ENCODE data around the gene TFF3. TPM values are rescaled to one million over a fixed set of nuclear protein-coding genes. Genes with fewer than 3 reads are reported as not detected.

The TFF3 gene
- total and polyA plus RNA-seq, 2 experiments from 2014 or later = 1.2 to 3.3 TPM

DNA sequence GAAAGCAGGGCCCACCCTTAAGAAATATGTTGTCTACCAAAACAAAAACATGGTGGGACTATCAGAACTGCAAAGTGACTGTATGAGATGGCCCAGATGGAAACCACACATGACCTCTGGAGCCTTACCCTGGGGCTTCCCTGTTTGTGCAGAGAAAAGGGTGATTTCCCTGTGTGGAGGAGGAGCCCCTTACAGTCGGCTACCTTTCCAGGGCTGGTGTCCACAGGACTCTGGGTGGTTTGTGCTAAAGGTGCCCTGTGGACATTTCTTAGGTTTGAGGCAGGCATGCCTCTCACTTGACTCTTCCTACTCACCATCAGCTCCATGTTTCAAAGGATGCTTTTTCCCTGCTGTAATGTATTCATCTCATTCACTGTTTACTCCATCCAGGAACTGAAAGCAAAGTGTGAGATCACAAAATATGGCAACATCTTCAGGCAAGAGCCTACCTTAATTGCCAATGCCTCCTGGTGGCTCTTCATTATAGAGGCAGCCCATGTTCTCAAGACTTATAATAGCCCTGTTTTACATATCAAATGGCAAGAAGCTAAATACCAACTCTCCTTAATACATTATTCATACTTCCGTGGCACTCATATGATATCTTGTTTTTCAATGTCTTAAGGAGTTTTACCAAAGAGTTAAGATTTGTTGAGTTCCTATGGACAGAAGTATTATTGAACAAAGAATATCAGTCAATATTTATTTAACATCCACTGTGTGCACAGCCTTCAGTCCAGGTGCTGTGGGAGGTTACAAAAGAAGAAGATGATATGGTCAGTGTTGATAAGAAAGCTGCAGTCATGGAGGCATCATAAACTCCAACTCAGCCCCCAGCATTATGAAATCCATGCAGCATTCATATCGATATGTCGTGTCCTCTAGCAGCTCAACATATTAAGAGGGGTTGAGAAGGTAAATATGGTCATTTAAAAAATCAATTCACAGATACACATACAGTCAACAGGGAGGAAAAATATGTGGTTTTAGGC is 15.5 kb upstream of the TFF3 start:
- no peaks in the 10 kb centered on the region for H3K27me3 Mint-ChIP-seq (ENCODE audit: insufficient read depth, low read depth, poor library complexity)
- H3K4me3 Mint-ChIP-seq = no peak overlapping the region; the same call in 2 of the 3 replicates
- peaks cover 38% of the 10 kb centered on the region for H3K9me3 Mint-ChIP-seq
- H3K79me2 ChIP-seq (replicated peaks; ENCODE audit: insufficient read depth) = no peaks in the 10 kb centered on the region
- H3K4me1 ChIP-seq (ENCODE audit: insufficient read depth) = 0 out of 2 replicates have a peak, but pooled peaks cover 11% of the 10 kb centered on the region
- no peak for TF ChIP-seq EZH2phosphoT487 (IDR thresholded peaks at IDR 0.05; ENCODE audit: unreplicated experiment)
- no peak for TF ChIP-seq CREB1 (CRISPR knock-in tag; IDR thresholded peaks at IDR 0.05; ENCODE audit: low read depth)
- TF ChIP-seq, protein P1, sequence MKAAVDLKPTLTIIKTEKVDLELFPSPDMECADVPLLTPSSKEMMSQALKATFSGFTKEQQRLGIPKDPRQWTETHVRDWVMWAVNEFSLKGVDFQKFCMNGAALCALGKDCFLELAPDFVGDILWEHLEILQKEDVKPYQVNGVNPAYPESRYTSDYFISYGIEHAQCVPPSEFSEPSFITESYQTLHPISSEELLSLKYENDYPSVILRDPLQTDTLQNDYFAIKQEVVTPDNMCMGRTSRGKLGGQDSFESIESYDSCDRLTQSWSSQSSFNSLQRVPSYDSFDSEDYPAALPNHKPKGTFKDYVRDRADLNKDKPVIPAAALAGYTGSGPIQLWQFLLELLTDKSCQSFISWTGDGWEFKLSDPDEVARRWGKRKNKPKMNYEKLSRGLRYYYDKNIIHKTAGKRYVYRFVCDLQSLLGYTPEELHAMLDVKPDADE (IDR thresholded peaks at IDR 0.05) = no peak
- TF ChIP-seq, protein P2, sequence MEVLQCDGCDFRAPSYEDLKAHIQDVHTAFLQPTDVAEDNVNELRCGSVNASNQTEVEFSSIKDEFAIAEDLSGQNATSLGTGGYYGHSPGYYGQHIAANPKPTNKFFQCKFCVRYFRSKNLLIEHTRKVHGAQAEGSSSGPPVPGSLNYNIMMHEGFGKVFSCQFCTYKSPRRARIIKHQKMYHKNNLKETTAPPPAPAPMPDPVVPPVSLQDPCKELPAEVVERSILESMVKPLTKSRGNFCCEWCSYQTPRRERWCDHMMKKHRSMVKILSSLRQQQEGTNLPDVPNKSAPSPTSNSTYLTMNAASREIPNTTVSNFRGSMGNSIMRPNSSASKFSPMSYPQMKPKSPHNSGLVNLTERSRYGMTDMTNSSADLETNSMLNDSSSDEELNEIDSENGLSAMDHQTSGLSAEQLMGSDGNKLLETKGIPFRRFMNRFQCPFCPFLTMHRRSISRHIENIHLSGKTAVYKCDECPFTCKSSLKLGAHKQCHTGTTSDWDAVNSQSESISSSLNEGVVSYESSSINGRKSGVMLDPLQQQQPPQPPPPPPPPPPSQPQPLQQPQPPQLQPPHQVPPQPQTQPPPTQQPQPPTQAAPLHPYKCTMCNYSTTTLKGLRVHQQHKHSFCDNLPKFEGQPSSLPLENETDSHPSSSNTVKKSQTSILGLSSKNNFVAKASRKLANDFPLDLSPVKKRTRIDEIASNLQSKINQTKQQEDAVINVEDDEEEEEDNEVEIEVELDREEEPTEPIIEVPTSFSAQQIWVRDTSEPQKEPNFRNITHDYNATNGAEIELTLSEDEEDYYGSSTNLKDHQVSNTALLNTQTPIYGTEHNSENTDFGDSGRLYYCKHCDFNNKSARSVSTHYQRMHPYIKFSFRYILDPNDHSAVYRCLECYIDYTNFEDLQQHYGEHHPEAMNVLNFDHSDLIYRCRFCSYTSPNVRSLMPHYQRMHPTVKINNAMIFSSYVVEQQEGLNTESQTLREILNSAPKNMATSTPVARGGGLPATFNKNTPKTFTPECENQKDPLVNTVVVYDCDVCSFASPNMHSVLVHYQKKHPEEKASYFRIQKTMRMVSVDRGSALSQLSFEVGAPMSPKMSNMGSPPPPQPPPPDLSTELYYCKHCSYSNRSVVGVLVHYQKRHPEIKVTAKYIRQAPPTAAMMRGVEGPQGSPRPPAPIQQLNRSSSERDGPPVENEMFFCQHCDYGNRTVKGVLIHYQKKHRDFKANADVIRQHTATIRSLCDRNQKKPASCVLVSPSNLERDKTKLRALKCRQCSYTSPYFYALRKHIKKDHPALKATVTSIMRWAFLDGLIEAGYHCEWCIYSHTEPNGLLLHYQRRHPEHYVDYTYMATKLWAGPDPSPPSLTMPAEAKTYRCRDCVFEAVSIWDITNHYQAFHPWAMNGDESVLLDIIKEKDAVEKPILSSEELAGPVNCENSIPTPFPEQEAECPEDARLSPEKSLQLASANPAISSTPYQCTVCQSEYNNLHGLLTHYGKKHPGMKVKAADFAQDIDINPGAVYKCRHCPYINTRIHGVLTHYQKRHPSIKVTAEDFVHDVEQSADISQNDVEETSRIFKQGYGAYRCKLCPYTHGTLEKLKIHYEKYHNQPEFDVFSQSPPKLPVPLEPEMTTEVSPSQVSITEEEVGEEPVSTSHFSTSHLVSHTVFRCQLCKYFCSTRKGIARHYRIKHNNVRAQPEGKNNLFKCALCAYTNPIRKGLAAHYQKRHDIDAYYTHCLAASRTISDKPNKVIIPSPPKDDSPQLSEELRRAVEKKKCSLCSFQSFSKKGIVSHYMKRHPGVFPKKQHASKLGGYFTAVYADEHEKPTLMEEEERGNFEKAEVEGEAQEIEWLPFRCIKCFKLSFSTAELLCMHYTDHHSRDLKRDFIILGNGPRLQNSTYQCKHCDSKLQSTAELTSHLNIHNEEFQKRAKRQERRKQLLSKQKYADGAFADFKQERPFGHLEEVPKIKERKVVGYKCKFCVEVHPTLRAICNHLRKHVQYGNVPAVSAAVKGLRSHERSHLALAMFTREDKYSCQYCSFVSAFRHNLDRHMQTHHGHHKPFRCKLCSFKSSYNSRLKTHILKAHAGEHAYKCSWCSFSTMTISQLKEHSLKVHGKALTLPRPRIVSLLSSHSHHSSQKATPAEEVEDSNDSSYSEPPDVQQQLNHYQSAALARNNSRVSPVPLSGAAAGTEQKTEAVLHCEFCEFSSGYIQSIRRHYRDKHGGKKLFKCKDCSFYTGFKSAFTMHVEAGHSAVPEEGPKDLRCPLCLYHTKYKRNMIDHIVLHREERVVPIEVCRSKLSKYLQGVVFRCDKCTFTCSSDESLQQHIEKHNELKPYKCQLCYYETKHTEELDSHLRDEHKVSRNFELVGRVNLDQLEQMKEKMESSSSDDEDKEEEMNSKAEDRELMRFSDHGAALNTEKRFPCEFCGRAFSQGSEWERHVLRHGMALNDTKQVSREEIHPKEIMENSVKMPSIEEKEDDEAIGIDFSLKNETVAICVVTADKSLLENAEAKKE (CRISPR knock-in tag; IDR thresholded peaks at IDR 0.05) = no peak
- no peak for TF ChIP-seq EZH2 (IDR thresholded peaks at IDR 0.05; ENCODE audit: low read depth, unreplicated experiment)
- TF ChIP-seq JUNB (IDR thresholded peaks at IDR 0.05; ENCODE audit: unreplicated experiment) = no peak
- TF ChIP-seq, protein P3, sequence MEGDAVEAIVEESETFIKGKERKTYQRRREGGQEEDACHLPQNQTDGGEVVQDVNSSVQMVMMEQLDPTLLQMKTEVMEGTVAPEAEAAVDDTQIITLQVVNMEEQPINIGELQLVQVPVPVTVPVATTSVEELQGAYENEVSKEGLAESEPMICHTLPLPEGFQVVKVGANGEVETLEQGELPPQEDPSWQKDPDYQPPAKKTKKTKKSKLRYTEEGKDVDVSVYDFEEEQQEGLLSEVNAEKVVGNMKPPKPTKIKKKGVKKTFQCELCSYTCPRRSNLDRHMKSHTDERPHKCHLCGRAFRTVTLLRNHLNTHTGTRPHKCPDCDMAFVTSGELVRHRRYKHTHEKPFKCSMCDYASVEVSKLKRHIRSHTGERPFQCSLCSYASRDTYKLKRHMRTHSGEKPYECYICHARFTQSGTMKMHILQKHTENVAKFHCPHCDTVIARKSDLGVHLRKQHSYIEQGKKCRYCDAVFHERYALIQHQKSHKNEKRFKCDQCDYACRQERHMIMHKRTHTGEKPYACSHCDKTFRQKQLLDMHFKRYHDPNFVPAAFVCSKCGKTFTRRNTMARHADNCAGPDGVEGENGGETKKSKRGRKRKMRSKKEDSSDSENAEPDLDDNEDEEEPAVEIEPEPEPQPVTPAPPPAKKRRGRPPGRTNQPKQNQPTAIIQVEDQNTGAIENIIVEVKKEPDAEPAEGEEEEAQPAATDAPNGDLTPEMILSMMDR (conservative IDR thresholded peaks at IDR 0.05; ENCODE audit: low read depth in 2 of 2) = no peak
- TF ChIP-seq ZNF114 (CRISPR knock-in tag; IDR thresholded peaks at IDR 0.05) = no peak
- TF ChIP-seq ZNF331 (CRISPR knock-in tag; IDR thresholded peaks at IDR 0.05; ENCODE audit: low read depth) = no peak
- TF ChIP-seq STAT1 (IDR thresholded peaks at IDR 0.05; ENCODE audit: unreplicated experiment) = no peak
- TF ChIP-seq POLR2AphosphoS5 (IDR thresholded peaks at IDR 0.05; ENCODE audit: low read depth) = no peak
- TF ChIP-seq NANOG (IDR thresholded peaks at IDR 0.05; ENCODE audit: borderline replicate concordance) = no peak
- TF ChIP-seq, protein P4, sequence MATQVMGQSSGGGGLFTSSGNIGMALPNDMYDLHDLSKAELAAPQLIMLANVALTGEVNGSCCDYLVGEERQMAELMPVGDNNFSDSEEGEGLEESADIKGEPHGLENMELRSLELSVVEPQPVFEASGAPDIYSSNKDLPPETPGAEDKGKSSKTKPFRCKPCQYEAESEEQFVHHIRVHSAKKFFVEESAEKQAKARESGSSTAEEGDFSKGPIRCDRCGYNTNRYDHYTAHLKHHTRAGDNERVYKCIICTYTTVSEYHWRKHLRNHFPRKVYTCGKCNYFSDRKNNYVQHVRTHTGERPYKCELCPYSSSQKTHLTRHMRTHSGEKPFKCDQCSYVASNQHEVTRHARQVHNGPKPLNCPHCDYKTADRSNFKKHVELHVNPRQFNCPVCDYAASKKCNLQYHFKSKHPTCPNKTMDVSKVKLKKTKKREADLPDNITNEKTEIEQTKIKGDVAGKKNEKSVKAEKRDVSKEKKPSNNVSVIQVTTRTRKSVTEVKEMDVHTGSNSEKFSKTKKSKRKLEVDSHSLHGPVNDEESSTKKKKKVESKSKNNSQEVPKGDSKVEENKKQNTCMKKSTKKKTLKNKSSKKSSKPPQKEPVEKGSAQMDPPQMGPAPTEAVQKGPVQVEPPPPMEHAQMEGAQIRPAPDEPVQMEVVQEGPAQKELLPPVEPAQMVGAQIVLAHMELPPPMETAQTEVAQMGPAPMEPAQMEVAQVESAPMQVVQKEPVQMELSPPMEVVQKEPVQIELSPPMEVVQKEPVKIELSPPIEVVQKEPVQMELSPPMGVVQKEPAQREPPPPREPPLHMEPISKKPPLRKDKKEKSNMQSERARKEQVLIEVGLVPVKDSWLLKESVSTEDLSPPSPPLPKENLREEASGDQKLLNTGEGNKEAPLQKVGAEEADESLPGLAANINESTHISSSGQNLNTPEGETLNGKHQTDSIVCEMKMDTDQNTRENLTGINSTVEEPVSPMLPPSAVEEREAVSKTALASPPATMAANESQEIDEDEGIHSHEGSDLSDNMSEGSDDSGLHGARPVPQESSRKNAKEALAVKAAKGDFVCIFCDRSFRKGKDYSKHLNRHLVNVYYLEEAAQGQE (IDR thresholded peaks at IDR 0.05; ENCODE audit: unreplicated experiment) = no peak
- no peak overlapping the region for H3K4me3 ChIP-seq
- no peak overlapping the region for H3K27ac Mint-ChIP-seq
- no peaks in the 10 kb centered on the region for H3K36me3 ChIP-seq (ENCODE audit: insufficient read depth)
- ATAC-seq = no peak
- H3K36me3 Mint-ChIP-seq (ENCODE audit: low read depth) = peaks cover 29% of the 10 kb centered on the region
- no peaks in the 10 kb centered on the region for H4K20me1 ChIP-seq (replicated peaks; ENCODE audit: insufficient read depth)
- H3K4me2 ChIP-seq = no peak overlapping the region
- H3K27me3 ChIP-seq (ENCODE audit: insufficient read depth) = no peaks in the 10 kb centered on the region
- no peak overlapping the region for H3K27ac ChIP-seq (ENCODE audit: low read depth)
- H3K9me2 ChIP-seq (ENCODE audit: insufficient read depth) = no peaks in the 10 kb centered on the region
- H2AFZ ChIP-seq = no peak overlapping the region
- no peaks in the 10 kb centered on the region for H3F3A ChIP-seq (replicated peaks; ENCODE audit: low read depth)
- H3K4me1 Mint-ChIP-seq = peaks cover 12% of the 10 kb centered on the region
- DNase-seq (ENCODE audit: low spot score) = no peak

Measured in GM23338 (cell line).